Measurements from ENCODE around the gene CMSS1.

The CMSS1 gene

GRCh38 chr3:99943931-99944761 lies 126.5 kb downstream of the CMSS1 start:
- no peak for DNase-seq

DNA sequence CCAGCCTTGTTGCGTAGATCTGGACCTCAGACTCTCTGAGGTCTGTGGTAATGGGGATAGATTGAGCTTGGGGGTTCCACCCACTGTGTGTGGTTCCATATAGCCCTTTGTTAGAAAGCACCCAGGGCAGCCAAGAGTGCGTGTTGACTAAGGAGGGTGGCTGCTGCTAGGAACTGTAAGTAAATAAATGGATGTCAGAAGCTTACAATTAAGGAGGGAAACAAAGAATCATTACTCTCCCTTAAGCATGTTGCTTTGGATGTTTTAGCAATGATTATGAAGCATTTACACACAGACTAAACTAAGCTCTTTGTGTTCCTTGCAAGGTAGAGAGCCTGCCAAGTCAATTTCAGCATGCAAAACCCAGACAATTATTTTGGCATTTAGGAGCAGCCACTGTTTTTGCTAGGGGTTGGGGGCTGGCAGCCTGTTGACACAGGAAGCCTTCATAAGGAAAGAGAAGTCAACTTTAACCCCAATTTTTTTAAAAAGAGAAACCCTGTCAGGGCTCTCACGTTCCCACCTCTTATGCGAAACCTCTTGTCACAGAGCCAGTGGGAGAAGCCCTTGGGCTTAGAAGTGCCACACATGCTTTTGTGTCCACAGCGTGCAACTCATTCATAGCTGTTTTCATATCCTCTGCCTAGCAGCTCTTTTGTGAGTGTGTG lies 127.8 kb downstream of the CMSS1 start:
- DNase-seq = no peak

DNA sequence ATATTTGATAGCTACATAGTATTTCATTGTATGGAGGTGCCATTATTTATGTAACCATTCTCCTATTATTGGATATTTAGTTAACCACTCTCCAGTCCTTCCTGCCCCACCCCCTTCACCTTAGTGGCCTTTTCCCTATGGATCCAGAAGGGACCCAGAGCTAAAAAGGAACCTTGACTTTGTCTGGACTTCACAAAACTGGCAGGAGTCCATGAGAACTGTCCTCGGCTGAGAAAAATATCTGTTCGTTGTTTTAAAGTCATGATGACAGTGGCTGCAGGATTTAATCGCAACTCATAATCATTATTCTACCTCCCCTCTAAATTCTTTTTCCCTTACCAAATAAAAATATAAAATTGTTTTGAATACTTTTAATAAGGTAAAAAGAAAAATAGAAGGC lies 129.7 kb downstream of the CMSS1 start:
- DNase-seq = no peak

DNA sequence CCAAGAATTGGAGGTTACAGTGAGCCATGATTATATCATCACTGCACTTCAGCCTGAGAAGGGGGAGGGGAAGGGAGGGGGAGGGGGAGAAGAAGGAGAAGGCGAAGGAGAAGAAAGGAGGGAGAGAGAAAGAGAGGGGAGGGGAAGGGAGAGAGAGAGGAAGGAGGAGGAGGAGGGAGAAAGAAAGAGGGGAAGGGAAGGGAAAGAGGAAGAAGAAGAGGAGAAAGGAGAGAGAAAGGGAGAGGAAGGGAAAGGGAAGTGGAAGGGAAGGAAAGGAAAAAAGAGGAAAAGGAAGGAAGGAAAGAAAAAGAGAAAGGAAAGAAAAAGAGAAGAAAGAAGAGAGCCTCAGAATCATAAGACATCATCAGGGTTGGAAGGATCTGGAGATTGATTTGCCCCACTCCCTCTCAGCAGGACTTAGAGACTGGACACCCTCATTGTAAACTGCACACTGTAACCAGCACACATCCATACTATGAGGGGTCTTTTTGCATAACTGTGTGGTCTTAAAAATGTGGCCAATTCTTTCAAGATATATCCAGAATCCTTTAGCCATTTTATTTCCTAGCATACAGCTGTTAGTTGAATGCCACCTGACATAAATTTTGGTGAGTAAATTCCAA lies 130.9 kb downstream of the CMSS1 start:
- no peak for DNase-seq

DNA sequence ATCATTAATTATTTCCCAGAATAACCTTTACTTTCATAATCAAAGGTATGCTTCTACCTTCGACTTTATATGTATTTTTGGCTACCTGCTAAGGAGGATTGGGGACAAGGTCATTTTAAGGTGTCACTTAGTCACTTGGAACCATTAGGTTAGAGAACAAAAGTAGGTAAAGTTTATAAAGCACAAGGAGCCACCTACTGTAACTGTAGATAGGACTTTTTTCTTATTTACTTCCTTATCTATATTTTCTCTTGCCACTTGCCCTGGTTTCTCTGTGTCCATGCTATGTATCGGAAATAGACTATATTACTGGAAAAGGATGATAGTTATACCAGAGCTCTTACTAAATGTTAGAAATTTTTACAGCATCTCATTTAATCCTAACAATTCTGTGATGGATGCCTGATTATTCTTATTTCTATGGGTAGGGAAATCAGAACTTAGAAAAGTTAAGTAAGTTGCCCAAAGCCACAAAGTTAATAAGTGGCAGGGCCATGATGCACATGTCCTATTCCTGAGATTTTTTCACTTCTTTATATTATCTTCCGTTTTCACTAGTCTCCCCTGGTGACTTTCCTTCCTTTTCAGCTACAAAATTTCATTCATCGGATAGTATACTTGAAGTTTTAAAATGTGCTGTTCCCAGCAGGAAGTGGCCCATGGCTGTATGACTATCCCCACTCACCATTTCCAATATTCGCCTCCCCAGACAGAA lies 132.5 kb downstream of the CMSS1 start:
- DNase-seq = no peak

GRCh38 chr3:99950921-99951320 lies 133.3 kb downstream of the CMSS1 start:
- DNase-seq = no peak

DNA sequence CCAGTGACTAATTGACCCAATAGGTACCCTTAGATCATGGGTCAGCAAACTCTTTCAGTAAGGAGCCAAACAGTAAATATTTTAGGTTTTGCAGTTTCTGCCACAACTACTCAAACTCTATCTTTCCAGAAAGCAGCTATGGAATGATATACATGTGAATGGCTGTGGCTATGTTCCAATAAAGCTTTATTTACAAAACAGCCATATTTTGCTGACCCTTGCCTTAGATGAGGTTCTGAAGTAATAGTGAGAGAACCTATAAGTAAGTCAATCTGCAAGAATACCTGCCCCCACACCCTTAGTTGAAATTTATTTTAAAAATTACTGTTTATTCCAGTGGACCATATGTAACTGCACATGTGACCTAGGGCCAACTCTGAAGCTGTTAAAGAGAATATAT lies 134.0 kb downstream of the CMSS1 start:
- DNase-seq = no peak

DNA sequence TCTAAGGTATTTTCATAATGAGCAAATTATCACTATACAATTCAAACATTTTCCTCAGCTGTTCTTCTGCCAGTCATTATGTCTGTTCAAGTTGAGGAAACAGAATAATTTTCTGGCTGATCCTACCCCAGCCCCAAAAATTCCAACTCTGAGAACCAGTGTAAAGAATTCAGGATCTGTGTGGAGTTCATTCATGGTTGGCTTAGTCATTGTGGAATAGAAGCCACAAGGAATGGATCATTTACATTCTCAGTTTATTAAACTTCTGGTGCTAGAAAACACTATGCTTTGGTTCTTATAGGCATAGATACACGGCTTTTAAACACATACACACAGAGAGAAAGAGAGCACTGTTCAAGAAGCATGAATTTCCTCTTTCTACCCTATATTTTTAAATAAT lies 134.6 kb downstream of the CMSS1 start:
- no peak for DNase-seq

DNA sequence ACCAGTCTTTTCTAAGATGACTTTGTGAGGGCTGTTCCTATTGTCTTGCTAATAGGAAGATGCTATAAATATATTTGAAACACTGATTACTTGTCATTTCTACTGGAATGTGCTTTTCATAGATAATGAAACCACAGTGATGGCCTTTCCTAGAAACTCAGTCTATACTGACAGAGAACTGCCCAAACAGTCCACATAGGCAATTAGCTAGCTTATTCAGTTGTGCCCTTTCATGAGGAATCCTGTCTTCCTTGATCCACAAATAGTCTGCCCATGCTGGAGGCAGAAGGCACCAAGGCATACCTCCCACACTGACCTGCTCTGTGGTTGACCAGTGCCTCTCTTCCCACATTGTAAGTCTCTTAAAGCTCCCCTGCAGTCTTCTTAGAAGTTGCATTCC lies 135.9 kb downstream of the CMSS1 start:
- DNase-seq = no peak

- no peak for DNase-seq
Observed at GRCh38 chr3:99954914-99955644, 137.4 kb downstream of the CMSS1 start.

DNA sequence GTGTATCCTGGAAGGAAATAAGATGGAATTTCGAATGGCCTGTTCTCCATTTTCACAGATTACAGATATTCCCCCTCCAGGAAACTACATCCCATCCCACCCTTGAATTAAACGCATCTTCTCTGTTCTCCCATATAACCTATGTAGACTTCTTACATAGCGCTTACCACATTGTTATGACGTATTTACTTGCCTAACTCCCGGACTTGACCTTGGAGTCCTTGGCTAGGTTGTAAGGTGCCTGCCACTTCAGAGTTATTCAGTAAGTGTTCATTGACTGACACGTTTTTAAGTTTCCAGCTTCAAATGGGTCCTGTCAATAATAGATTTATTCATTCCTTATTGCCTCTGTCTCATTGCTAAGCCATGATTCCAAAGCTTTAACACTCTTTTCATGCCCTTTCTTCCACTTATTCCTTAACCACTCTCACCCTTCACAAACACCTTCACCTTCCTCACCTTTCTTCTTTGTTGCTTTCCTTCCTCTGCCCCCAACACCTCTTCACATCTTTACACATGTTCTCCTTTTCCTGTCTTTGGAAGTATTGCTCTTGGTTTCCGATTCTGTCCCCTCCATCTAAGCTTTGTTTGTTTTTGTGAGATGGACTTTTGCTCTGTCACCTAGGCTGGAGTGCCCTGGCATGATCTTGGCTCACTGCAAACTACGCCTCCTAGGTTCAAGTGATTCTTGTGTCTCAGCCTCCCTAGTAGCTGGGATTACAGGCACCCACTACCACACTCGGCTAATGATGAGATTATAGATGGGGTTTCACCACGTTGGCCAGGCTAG lies 138.3 kb downstream of the CMSS1 start:
- no peak for DNase-seq

- no peak for DNase-seq
Observed at GRCh38 chr3:99957151-99957796, 139.6 kb downstream of the CMSS1 start.

GRCh38 chr3:99958222-99958912 lies 140.7 kb downstream of the CMSS1 start:
- no peak for DNase-seq

DNA sequence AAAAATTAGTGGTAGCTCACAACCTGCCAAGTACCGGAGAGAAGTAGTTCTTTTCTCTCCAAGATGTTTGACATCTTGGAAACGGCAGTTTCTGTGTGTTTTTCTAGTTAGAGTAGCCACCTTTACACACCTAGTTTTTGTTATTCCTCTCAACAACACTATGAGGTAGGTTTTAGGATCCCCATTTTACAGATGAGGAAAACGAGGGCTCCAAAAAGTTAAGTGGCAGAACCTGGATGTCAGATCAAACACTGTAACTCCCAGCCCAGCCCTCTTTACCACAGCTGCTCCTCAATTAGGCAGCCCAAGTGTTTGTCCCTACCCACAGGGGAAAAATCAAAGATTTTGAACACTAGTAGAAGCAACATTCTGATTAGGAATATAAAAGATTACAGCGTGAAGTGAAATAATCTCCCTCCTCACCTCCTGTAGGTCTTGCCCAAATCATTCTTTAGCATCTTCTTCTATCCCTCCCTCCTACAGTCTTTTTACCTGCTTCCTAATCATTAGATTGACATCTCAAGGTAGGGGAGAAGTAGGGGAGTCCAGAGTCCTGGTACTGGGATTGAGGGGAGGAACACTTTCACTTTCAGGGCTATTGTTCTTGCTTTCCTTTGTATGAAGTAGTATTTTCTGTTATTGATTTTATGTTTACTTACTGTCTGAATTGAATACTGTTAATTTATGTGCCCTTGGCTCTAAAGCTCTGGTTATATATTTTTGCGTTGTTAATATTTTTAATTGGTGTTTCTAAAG lies 142.6 kb downstream of the CMSS1 start:
- DNase-seq = no peak

DNA sequence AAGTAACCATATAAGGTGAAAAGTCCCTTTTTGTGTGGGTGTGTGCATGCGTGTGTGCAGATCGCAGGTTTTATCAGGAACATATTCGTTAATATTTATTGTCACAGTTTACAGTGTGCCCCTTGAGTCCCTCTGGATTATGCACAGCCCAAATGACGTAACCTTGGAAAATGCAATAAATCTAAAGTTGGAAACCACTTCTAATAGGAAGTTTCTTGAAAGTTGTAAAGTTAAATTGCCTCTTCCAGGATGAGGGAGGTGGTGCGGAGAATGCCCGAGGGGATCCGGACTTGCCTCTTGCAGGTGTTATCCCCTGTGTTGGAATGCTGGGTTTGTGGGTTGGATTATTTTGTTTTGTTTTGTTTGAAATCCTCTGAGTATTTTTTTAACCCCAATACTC lies 143.3 kb downstream of the CMSS1 start:
- no peak for DNase-seq

DNA sequence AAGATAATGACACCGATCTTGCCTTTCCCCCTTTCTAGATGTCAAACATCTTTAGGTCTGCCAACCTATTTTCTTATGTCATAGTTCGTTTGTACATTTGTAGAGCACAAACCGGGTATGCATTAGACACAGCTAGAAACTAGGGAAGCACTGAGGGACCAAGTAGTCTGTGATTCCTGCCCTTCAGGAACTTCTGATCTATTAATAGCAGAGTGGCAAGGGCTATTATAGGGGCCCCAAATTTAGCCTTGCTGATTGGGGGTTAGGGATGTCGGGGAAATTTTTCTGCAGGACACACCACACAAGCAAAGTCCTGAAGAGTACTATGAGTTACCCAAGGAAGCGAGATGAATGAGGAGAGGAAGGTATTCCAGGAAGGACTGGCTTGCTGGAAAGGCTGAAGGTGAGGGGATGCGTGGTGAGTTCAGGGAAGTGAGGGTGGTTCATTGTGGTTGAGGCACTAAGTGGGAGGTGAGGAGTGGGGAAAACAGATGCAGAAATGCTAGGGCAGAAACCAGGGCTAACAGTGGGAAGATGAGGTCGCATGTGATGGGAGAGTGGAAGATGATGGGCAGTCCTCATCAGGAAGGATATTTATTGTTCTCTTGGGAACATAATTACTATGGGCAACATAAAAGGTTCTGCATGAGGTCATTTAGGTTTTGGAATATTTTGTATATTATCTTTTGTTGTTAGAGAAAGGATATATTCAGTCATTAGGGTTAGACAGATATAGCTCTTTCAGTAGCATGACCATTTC lies 144.3 kb downstream of the CMSS1 start:
- no peak for DNase-seq

- no peak for DNase-seq
Observed at GRCh38 chr3:99962703-99963102, 145.0 kb downstream of the CMSS1 start.

DNA sequence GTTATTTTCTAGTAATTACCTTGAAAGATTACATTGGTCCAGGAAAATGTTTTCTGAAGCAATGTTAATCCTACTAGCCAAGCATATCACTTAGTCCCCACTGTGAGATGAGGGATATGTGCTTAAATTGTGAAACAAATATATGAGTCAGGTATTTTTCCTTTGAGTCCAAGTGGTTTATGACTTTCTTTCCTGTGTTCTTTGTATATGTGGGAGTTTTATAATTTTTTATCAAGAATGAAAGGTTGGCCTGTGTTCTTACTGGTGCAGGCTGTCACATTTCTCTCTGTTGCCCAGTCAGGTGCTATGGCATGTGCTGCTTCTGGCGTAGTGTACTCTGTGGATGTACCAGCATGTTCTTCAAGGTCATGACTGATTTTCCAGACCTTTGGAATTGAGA lies 147.4 kb downstream of the CMSS1 start:
- no peak for DNase-seq

All from activated CD4-positive, CD25-positive, alpha-beta regulatory T cell (primary cell).